GM20431 (cell line): ENCODE results near the gene ZBTB16.

Experiments
- in situ Hi-C: fragments of 300-500 bp; cut with MseI, MboI; formaldehyde crosslinking; loops from one replicate; pipeline ENCODE4 v1.15.0; 2020; ENCODE audit warnings: low sequenced_read_pairs; ENCODE audit not compliant: unreplicated experiment

ZBTB16 gene

GRCh38 chr11:114063149-114063828 lies 3.8 kb downstream of the ZBTB16 start:
- in situ Hi-C loops, result no loop called here

- in situ Hi-C loops, result no loop called here
These were observed 4.3 kb downstream of the ZBTB16 start for GRCh38 chr11:114063829-114064201.

DNA sequence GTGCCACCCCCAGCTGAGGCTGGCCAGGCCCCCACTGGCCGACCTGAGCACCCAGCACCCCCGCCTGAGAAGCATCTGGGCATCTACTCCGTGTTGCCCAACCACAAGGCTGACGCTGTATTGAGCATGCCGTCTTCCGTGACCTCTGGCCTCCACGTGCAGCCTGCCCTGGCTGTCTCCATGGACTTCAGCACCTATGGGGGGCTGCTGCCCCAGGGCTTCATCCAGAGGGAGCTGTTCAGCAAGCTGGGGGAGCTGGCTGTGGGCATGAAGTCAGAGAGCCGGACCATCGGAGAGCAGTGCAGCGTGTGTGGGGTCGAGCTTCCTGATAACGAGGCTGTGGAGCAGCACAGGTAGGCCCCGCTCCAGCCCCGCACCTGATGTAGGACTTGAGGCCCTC lies 4.7 kb downstream of the ZBTB16 start:
- in situ Hi-C loops, result no loop called here

DNA sequence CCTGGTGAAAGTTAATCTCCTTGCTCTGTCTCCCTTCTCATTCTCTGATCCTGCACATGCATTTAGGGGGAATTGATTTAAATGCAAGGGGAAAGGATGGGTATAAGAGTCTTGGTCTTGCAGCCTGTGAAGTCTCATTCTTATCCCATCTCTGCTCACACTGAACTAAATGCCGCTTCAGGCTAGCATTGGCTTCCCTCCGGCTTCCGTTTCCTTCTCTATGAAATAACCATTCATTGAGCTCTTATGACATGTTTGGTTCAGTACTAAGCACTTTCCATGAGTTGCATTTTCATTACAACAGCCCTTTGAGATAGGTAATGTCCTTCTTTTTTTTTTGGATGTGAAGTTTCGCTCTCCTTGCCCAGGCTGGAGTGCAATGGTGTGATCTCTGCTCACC lies 5.6 kb downstream of the ZBTB16 start:
- in situ Hi-C loops, result no loop called here

DNA sequence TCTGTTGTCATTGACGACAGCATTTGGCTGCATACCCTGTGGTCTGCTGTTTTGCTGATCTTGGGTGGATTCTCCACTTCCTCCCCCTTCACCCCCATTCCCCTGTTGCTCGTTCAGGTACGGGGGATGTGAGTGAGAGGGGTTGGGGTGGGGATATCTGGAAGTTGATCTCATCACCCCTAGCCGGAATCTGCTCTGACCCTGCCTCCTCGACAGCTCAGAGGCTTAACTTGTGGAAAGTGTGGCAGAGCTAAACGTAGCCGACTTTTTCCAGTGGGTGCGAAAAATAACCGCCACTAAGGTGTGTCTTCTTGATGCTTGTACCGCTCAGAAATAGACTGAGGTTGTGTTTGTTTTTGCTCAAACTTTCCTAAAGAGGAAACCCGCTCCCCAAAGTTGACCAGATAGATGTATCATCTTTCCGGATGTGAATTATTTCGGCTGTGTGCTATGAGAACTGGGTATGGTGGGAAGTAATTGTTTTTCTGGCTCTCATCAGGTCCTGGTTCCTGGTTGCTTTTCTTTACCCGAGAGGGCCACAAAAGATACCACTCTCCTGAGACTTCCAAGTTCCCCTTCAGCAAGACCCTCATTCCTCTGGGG lies 6.6 kb downstream of the ZBTB16 start:
- in situ Hi-C loops, result no loop called here

DNA sequence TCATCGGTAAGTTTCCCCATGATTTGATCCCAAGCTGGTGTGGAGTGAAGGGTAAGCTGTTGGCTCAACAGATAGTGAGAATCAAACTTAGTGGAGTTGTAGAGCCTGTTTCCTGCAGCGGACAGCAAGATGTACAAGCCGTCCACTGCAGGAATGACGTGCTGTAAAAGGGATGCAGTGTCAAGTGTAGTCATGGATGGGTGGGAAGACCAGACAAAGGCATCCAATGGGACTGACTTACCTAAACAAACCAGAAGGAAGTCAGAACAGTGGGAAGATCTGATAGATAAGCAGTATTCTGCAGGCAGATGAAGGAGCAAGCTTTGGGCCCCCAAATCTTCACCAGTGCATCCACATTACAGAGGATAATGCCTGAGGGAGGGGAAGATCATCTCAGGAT lies 8.8 kb downstream of the ZBTB16 start:
- in situ Hi-C loops, result no loop called here

GRCh38 chr11:114070464-114071139 lies 11.1 kb downstream of the ZBTB16 start:
- in situ Hi-C loops, result no loop called here

DNA sequence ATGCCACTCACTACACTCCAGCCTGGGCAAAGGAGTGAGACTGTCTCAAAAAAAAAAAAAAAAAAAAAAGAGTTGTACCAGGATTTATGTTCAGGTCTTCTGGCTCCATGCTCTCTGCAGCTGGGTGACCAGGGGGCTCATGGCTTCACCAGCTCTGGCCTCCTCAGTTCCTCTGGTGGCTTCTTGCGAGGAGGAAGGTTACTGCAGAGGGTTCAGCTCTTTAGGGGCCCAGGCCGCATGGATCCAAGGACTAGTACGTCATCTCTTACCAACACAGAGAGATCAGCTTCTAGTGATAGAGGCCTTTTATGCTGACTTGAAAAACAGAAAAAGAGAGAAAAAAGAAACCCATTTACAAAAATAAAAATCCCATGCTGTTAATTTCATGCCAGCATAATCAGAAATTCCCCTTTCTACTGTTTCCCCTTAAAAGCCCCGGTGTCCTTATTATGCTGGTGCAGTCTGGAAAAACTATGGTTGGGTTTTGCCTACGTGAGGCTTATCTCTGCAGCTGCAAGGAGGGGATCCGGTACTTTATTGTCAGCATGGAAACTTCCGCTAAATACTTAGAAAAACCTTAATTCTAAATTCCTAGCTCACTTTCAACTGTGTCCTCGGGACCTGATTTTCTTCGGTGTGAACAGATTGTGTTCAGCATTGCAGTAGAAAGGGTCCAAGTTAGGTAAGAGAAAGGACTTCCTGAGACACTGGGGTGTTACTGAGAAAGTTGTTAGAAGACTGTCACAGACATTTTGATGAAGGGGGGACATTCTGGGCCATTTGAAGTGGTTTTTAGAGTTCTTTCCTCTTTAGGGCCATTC lies 13.7 kb downstream of the ZBTB16 start:
- in situ Hi-C loops, result no loop called here

DNA sequence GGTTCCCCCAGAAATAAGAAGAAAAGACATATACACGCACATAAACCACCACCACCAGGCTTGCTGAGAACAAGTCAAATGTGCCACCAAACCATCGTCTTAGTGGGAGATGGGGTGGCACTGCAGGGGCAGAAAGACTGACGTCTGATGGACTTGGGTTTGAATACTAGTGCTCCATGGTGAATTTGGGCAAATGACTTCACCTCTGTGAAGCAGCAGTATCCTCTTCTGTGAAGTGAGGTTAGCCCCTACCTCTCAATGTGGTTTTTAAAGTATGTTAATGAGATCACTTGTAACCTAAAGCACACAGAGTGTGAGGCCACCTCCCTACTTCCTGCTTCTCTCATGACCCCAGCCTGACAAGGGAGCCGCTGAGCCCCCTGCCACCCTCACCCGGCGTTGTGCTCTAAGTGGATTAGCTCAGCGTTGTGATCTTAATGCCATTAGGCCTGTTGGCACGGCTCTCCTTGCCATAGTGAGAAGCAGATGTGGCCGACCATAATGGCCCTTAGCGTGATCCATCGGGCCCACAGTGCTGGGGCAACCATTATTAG lies 14.4 kb downstream of the ZBTB16 start:
- in situ Hi-C loops, result no loop called here

GRCh38 chr11:114074546-114075343 lies 15.2 kb downstream of the ZBTB16 start:
- in situ Hi-C loops, result no loop called here

GRCh38 chr11:114075344-114075610 lies 15.8 kb downstream of the ZBTB16 start:
- in situ Hi-C loops, result no loop called here

GRCh38 chr11:114075891-114076441 lies 16.5 kb downstream of the ZBTB16 start:
- in situ Hi-C loops, result no loop called here

DNA sequence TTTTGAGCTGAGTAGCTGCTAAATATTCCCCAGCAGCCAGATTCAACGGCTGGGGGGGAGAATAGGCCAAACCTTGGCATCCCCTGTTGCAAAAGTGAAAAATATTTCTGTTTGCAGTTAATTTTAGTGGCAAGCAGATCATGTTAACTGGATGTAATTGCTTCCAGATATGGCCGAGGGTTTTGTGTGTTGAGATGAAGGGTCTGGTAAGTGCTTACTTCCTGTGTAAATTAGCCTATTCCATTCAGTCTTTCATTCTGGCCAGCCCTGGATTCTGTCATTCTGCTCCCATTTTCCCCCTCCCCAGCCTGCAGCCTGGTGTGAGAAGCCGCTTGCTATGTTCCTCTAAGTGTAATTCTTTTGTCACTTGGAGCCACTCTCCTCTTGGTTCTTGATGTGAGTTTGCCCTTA lies 17.4 kb downstream of the ZBTB16 start:
- in situ Hi-C loops, result no loop called here

DNA sequence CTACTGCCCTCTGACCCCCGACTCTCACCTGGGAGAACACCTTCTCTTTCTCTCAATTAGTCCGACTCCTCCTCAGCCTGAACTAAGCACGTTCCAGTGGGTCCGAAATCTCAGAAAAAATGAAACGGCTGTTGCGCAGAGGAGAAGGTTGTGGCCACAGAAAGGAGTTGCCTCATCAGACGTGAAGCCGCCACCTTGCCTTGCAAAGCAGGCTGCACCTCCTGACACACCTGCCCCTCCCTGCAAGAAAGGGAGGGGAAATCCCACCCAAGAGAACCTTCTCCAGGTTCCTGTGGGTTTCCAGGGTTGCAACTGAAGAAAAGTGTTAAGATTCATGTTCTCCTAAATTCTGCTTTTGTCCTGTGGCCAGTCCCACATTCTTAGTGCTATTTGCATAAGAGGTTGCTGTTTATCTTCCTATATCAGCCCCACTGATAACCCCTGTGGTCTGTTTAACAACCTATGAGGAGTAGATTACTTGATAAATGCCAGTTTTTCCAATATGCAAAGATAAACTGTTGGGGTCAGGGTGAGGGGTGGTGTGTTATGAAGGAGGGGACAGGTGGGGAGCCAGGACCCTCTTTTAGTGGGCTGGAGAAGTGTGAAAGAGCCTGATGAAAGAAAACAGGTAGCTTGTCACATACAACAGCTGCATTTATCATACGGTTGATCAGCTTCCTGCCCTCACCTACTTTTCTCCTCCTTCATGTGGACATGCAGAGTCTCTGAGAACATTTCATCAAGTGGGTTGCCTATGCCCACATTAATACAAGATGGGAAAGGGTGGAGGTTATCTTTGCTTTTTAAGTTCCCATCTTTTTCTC lies 18.2 kb downstream of the ZBTB16 start:
- in situ Hi-C loops, result no loop called here

GRCh38 chr11:114078423-114078822 lies 18.9 kb downstream of the ZBTB16 start:
- in situ Hi-C loops, result no loop called here

- in situ Hi-C loops, result no loop called here
These were observed 20.1 kb downstream of the ZBTB16 start for GRCh38 chr11:114079511-114080065.

- in situ Hi-C loops, result no loop called here
These were observed 20.7 kb downstream of the ZBTB16 start for GRCh38 chr11:114080219-114080618.

DNA sequence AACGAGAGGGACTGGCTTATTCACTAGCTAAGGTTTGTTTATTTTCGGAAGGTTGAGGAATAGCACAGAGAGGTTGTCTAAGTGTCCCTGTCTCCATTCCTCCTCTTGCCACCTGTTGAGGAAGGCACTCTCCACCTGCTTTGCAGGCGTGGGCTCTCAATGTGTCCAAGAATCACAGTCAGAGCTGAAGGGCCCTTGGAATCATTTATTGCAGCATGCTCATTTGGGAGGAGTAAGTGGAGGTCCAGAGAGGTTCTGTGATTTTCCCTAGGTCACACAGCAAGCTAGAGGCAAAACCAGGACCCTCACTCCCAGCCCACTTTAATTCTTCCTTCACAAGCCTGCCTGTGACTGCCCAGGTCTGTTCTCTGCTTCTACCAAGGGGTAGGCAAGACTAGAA lies 21.3 kb downstream of the ZBTB16 start:
- in situ Hi-C loops, result no loop called here
